Neural cell (in vitro differentiated cells): ENCODE measurements around the gene ELOVL7. TPM values are rescaled to one million over a fixed set of nuclear protein-coding genes. Genes with fewer than 3 reads are reported as not detected.

Source experiments
- H2AFZ ChIP-seq: fragments of 200-600, 300-800 bp; sonication (generic), shearing (Covaris generic); 2 replicates; pipeline ENCODE4 v1.6.0; 2014; ENCODE audit warnings: low read depth, mild to moderate bottlenecking, antibody characterized with exemption, low read length, moderate library complexity
- H3F3A ChIP-seq: fragments of 200-600 bp; shearing (Covaris generic); 2 replicates; pipeline ENCODE4 v1.6.1; 2016; ENCODE audit warnings: mild to moderate bottlenecking, moderate library complexity, mixed read lengths, antibody characterized with exemption, low read length; ENCODE audit not compliant: insufficient read depth, poor library complexity, severe bottlenecking
- H3K27ac ChIP-seq: fragments of 200-600, 300-800 bp; sonication (generic), shearing (Covaris generic); 2 replicates; pipeline ENCODE4 v1.5.1; 2014; ENCODE audit warnings: mild to moderate bottlenecking, low read length, moderate library complexity
- H3K27me3 ChIP-seq: fragments of 300-800, 200-600 bp; sonication (generic), shearing (Covaris generic); 2 replicates; pipeline ENCODE4 v1.6.0; 2014; ENCODE audit warnings: mild to moderate bottlenecking, low read depth, low read length, moderate library complexity; ENCODE audit not compliant: insufficient read depth
- H3K36me3 ChIP-seq: fragments of 300-800, 200-600 bp; sonication (generic), shearing (Covaris generic); 2 replicates; pipeline ENCODE4 v1.5.1; 2014; ENCODE audit warnings: mild to moderate bottlenecking, antibody characterized with exemption, low read length, moderate library complexity; ENCODE audit not compliant: insufficient read depth
- H3K4me2 ChIP-seq: fragments of 300-800, 200-600 bp; sonication (generic), shearing (Covaris generic); 2 replicates; pipeline ENCODE4 v1.6.0; 2014; ENCODE audit warnings: mild to moderate bottlenecking, low read length
- H3K4me3 ChIP-seq: fragments of 300-800, 200-600 bp; sonication (generic), shearing (Covaris generic); 2 replicates; pipeline ENCODE4 v1.5.1; 2014; ENCODE audit warnings: mild to moderate bottlenecking, low read length, moderate library complexity
- H3K79me2 ChIP-seq: fragments of 200-600 bp; shearing (Covaris generic); replicated peaks from 2 replicates; pipeline ENCODE4 v1.6.0; 2014; ENCODE audit warnings: mild to moderate bottlenecking, low read length, moderate library complexity; ENCODE audit not compliant: insufficient read depth
- H3K9ac ChIP-seq: fragments of 300-800, 200-600 bp; sonication (generic), shearing (Covaris generic); 2 replicates; pipeline ENCODE4 v1.6.1; 2016; ENCODE audit warnings: mild to moderate bottlenecking, low read length, mixed read lengths
- H3K9me2 ChIP-seq: fragments of 200-600 bp; shearing (Covaris generic); 2 replicates; pipeline ENCODE4 v1.6.1; 2016; ENCODE audit warnings: mild to moderate bottlenecking, low read length, mixed read lengths; ENCODE audit not compliant: insufficient read depth
- H3K9me3 ChIP-seq: fragments of 200-600, 300-800 bp; sonication (generic), shearing (Covaris generic); 2 replicates; pipeline ENCODE4 v1.6.1; 2016; ENCODE audit warnings: mild to moderate bottlenecking, mixed run types, low read length, moderate library complexity, mixed read lengths
- H4K20me1 ChIP-seq: fragments of 200-600 bp; shearing (Covaris generic); 2 replicates; pipeline ENCODE4 v1.6.1; 2016; ENCODE audit warnings: mild to moderate bottlenecking, mixed run types; ENCODE audit not compliant: insufficient read depth
- CTCF ChIP-seq: fragments of 450-650 bp; IDR thresholded peaks from 2 replicates; pipeline ENCODE4 v1.5.1; 2014; ENCODE audit warnings: antibody characterized with exemption, mild to moderate bottlenecking, moderate library complexity; ENCODE audit not compliant: poor library complexity, severe bottlenecking
- EP300 ChIP-seq: fragments of 450-650 bp; conservative IDR thresholded peaks from 2 replicates; pipeline ENCODE4 v1.6.1; 2014; ENCODE audit warnings: antibody characterized with exemption, mild to moderate bottlenecking, moderate library complexity; ENCODE audit not compliant: poor library complexity, severe bottlenecking
- EZH2 ChIP-seq: fragments of 200-600, 300-800 bp; shearing (Covaris generic), sonication (generic); IDR thresholded peaks from 2 replicates; pipeline ENCODE4 v1.6.1; 2014; ENCODE audit warnings: antibody characterized with exemption, low read length, borderline replicate concordance, mild to moderate bottlenecking; ENCODE audit not compliant: insufficient read depth, poor library complexity, severe bottlenecking
- MXI1 ChIP-seq: fragments of 450-650 bp; conservative IDR thresholded peaks from 2 replicates; pipeline ENCODE4 v1.6.1; 2014; ENCODE audit warnings: antibody characterized with exemption, mild to moderate bottlenecking; ENCODE audit not compliant: poor library complexity, severe bottlenecking
- POLR2AphosphoS5 ChIP-seq: IDR thresholded peaks from 2 replicates; pipeline ENCODE4 v1.6.1; 2012
- RAD21 ChIP-seq: fragments of 450-650 bp; conservative IDR thresholded peaks from 2 replicates; pipeline ENCODE4 v1.6.1; 2014; ENCODE audit warnings: antibody characterized with exemption, mild to moderate bottlenecking, moderate library complexity
- REST ChIP-seq: IDR thresholded peaks from 2 replicates; pipeline ENCODE4 v1.6.1; 2012; ENCODE audit warnings: borderline replicate concordance
- SMC3 ChIP-seq: fragments of 450-650 bp; conservative IDR thresholded peaks from 2 replicates; pipeline ENCODE4 v1.6.1; 2014; ENCODE audit warnings: antibody characterized with exemption, mild to moderate bottlenecking, moderate library complexity; ENCODE audit not compliant: poor library complexity
- TAF1 ChIP-seq: IDR thresholded peaks from 2 replicates; pipeline ENCODE4 v1.6.1; 2012; ENCODE audit warnings: low read depth
- polyA plus RNA-seq: library from polyadenylated mRNA; depleted of rRNA; stranded (reverse); fragments of >200 nt; gene quantifications from 2 replicates; pipeline ENCODE4 v1.2.3, GENCODE V29; 2014

The ELOVL7 gene
- polyA plus RNA-seq, 1 donor from 2014 or later: 3.9 TPM

DNA sequence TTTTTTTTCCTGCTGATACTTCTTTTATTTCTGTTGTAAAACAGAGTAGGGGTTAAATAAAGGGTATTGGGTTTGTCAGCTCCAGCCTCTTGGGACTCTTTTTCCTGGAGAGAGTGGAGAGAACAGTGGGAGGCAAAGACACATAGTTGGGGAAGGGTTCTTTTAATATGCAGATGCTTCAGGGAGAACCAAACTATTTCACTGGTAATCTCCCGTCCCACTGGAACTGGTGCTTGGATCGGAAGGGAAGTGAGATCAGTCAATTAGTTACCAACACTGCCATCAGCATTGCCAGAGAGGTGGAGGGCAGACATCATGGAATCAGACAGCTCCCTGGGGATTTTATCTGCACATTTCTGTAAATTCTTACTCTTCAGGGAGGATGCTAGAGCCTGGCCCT, 47.6 kb upstream of the ELOVL7 start:
- TF ChIP-seq EP300 (no peak), POLR2AphosphoS5 (no peak), CTCF (no peak), TAF1 (no peak), EZH2 (no peak), SMC3 (no peak), MXI1 (no peak), REST (no peak), RAD21 (no peak)
- Histone ChIP-seq H3K79me2 (no peaks in the 10 kb centered on the region), H3K9me2 (no peaks in the 10 kb centered on the region), H3K4me3 (no peak overlapping the region), H3K9ac (no peak overlapping the region), H3K9me3 (no peaks in the 10 kb centered on the region), H3K27me3 (no peaks in the 10 kb centered on the region), H3F3A (no peaks in the 10 kb centered on the region), H2AFZ (no peak overlapping the region), H3K4me2 (no peak overlapping the region), H3K36me3 (no peaks in the 10 kb centered on the region), H4K20me1 (no peaks in the 10 kb centered on the region), H3K27ac (no peak overlapping the region)

DNA sequence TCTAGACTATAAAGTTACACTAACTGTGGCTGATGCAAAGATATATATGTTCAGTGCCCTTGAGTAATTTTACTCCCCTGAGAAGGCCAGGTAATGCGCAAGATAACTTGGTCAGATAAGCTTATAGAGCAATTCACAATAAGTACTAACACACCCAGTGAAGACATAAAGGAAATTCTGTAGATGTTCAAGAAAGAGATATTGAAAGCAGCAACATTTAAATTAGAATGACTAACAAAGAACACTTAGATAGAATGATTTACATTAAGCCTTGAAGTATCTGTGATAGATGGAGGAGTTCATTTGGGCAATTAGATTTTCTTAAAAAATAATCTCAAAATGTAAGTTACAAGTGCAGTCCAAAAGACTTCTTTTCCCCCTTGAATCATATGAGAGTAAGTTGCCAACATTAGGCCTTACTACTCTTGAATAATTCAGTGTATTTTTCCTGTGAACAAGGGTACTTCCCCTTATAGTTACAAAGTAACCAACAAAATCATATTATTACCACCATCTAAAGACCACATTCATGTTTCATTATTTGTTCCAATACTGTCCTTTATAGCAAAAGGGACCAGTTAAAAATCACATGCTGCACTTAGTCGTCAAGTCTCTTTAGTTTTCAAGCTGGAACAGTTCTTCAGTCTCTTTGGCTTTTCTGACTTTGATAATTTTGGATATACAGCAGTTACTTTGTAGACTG, 44.4 kb upstream of the ELOVL7 start:
- Histone ChIP-seq H3F3A (no peaks in the 10 kb centered on the region), H3K79me2 (no peaks in the 10 kb centered on the region), H3K27me3 (no peaks in the 10 kb centered on the region), H4K20me1 (no peaks in the 10 kb centered on the region), H3K4me2 (no peak overlapping the region), H3K27ac (no peak overlapping the region), H3K9ac (no peak overlapping the region), H3K36me3 (no peaks in the 10 kb centered on the region), H3K9me2 (no peaks in the 10 kb centered on the region), H2AFZ (no peak overlapping the region), H3K4me3 (no peak overlapping the region), H3K9me3 (no peaks in the 10 kb centered on the region)
- no peak for TF ChIP-seq REST
- TF ChIP-seq SMC3: no peak
- TF ChIP-seq EP300: no peak
- no peak for TF ChIP-seq POLR2AphosphoS5
- TF ChIP-seq RAD21: no peak
- TF ChIP-seq TAF1: no peak
- TF ChIP-seq MXI1: no peak
- TF ChIP-seq EZH2: no peak
- TF ChIP-seq CTCF: no peak
